Mesenchymal stem cell (in vitro differentiated cells and primary cell): ENCODE data around the gene ZIC1.

Experiments
- DNase-seq: peaks from one replicate; pipeline ENCODE4 v3.0.0-alpha.2; 2013
- H2AFZ ChIP-seq: one replicate; pipeline ENCODE4 v1.6.1; 2013; ENCODE audit warnings: low read depth, mild to moderate bottlenecking, control low read depth, inconsistent platforms, low read length, moderate library complexity
- H2AK5ac ChIP-seq: 2 replicates; pipeline ENCODE4 v1.6.1; 2013; ENCODE audit warnings: low read length, moderate library complexity, mild to moderate bottlenecking, inconsistent platforms; ENCODE audit not compliant: severe bottlenecking
- H2BK120ac ChIP-seq: one replicate; pipeline ENCODE4 v1.6.1; 2013; ENCODE audit warnings: low read depth, mild to moderate bottlenecking, inconsistent platforms, low read length, moderate library complexity
- H2BK12ac ChIP-seq, 2 experiments: one replicate each; pipeline ENCODE4 v1.6.1; 2013; ENCODE audit warnings: inconsistent platforms in 2 of 2, low read length in 2 of 2, mild to moderate bottlenecking in 2 of 2, moderate library complexity in 2 of 2, control low read depth in 1 of 2
- H2BK15ac ChIP-seq: one replicate; pipeline ENCODE4 v1.6.1; 2013; ENCODE audit warnings: mild to moderate bottlenecking, low read depth, inconsistent platforms; ENCODE audit not compliant: poor library complexity, severe bottlenecking
- H2BK5ac ChIP-seq: 2 replicates; pipeline ENCODE4 v1.6.1; 2013; ENCODE audit warnings: low read depth, mild to moderate bottlenecking, low read length, control low read depth, inconsistent platforms; ENCODE audit not compliant: poor library complexity, severe bottlenecking
- H3K14ac ChIP-seq, 2 experiments: one replicate each; pipeline ENCODE4 v1.6.1; 2013; ENCODE audit warnings: inconsistent platforms in 2 of 2, low read length in 2 of 2, control low read depth in 1 of 2, mild to moderate bottlenecking in 1 of 2, moderate library complexity in 1 of 2
- H3K18ac ChIP-seq, 2 experiments: one replicate each; pipeline ENCODE4 v1.6.1; 2013; ENCODE audit warnings: inconsistent platforms in 2 of 2, low read length in 2 of 2, control low read depth in 1 of 2, low read depth in 1 of 2, mild to moderate bottlenecking in 1 of 2
- H3K23ac ChIP-seq, 2 experiments: one replicate each; pipeline ENCODE4 v1.6.1; 2013; ENCODE audit warnings: inconsistent platforms in 2 of 2, low read length in 2 of 2, mild to moderate bottlenecking in 2 of 2, moderate library complexity in 2 of 2, control low read depth in 1 of 2
- H3K27ac ChIP-seq: 2 replicates; pipeline ENCODE4 v1.5.1; 2013; ENCODE audit warnings: mild to moderate bottlenecking, moderate library complexity, low read length, control low read depth, inconsistent platforms; ENCODE audit not compliant: poor library complexity, severe bottlenecking
- H3K27me3 ChIP-seq, 2 experiments: 2 replicates each; pipeline versions ENCODE4 v1.6.1 to v1.7.0; 2013; ENCODE audit warnings: low read length in 2 of 2, mild to moderate bottlenecking in 2 of 2, moderate library complexity in 2 of 2, control low read depth in 1 of 2, inconsistent platforms in 1 of 2; ENCODE audit not compliant: control insufficient read depth in 1 of 2, insufficient read depth in 1 of 2
- H3K36me3 ChIP-seq, 2 experiments: 2 replicates each; pipeline versions ENCODE4 v1.6.1 to v1.7.0; 2013; ENCODE audit warnings: low read length in 2 of 2, control low read depth in 1 of 2, inconsistent platforms in 1 of 2, low read depth in 1 of 2, mild to moderate bottlenecking in 1 of 2; ENCODE audit not compliant: insufficient read depth in 2 of 2, control insufficient read depth in 1 of 2
- H3K4ac ChIP-seq, 2 experiments: one replicate each; pipeline ENCODE4 v1.6.1; 2013; ENCODE audit warnings: inconsistent platforms in 2 of 2, low read length in 2 of 2, mild to moderate bottlenecking in 2 of 2, moderate library complexity in 2 of 2, control low read depth in 1 of 2, low read depth in 1 of 2
- H3K4me1 ChIP-seq: 2 replicates; pipeline ENCODE4 v1.6.1; 2013; ENCODE audit warnings: low read depth, low read length, control low read depth; ENCODE audit not compliant: control insufficient read depth, insufficient read depth
- H3K4me2 ChIP-seq: 2 replicates; pipeline ENCODE4 v1.6.1; 2013; ENCODE audit warnings: low read length, mild to moderate bottlenecking, inconsistent platforms; ENCODE audit not compliant: poor library complexity, severe bottlenecking
- H3K4me3 ChIP-seq, 2 experiments: 2 replicates each; pipeline versions ENCODE4 v1.5.1 to v1.7.0; 2013; ENCODE audit warnings: low read length in 2 of 2, mild to moderate bottlenecking in 2 of 2, control low read depth in 1 of 2, low read depth in 1 of 2; ENCODE audit not compliant: insufficient read depth in 1 of 2
- H3K79me1 ChIP-seq: replicated peaks from 2 replicates; pipeline ENCODE4 v1.6.1; 2013; ENCODE audit warnings: mild to moderate bottlenecking, control low read depth, low read length, inconsistent platforms; ENCODE audit not compliant: poor library complexity, severe bottlenecking
- H3K9ac ChIP-seq: 2 replicates; pipeline ENCODE4 v1.7.0; 2013; ENCODE audit warnings: mild to moderate bottlenecking, low read length, moderate library complexity
- H3K9me3 ChIP-seq: 2 replicates; pipeline ENCODE4 v1.7.0; 2013; ENCODE audit warnings: mild to moderate bottlenecking, low read length; ENCODE audit not compliant: control insufficient read depth
- H4K8ac ChIP-seq: one replicate; pipeline ENCODE4 v1.6.1; 2013; ENCODE audit warnings: inconsistent platforms, mild to moderate bottlenecking, low read length, moderate library complexity
- H4K91ac ChIP-seq: one replicate; pipeline ENCODE4 v1.6.1; 2013; ENCODE audit warnings: mild to moderate bottlenecking, low read length, inconsistent platforms
- WGBS: methylation state at CpG from one replicate; pipeline ENCODE4 v1.1.7; 2013; ENCODE audit warnings: mixed read lengths; 5-methylcytosine and 5-hydroxymethylcytosine counted together

Gene ZIC1

GRCh38 chr3:147400111-147400510 lies 9.1 kb upstream of the ZIC1 start:
- no peak overlapping the region for H2AFZ ChIP-seq
- H3K4me1 ChIP-seq = peaks cover 26% of the 10 kb centered on the region
- no peak overlapping the region for H3K4me3 ChIP-seq
- H3K14ac ChIP-seq = no peak overlapping the region
- H2BK120ac ChIP-seq = no peak overlapping the region
- no peak for DNase-seq
- H4K8ac ChIP-seq = no peak overlapping the region
- no peak overlapping the region for H2BK12ac ChIP-seq
- no peak overlapping the region for H3K18ac ChIP-seq
- no peak overlapping the region for H2BK5ac ChIP-seq
- H3K27ac ChIP-seq = no peak overlapping the region
- H3K9ac ChIP-seq = no peak overlapping the region
- no peak overlapping the region for H4K91ac ChIP-seq
- no peak overlapping the region for H3K23ac ChIP-seq
- H2AK5ac ChIP-seq = peak overlapping the region; percentile 46
- H3K4me2 ChIP-seq = no peak overlapping the region
- H3K36me3 ChIP-seq = peaks cover 0 to 3% of the 10 kb centered on the region in 2 experiments
- H3K27me3 ChIP-seq = peaks cover 0 to 99% of the 10 kb centered on the region in 2 experiments
- no peak overlapping the region for H2BK15ac ChIP-seq
- peaks cover 8% of the 10 kb centered on the region for H3K79me1 ChIP-seq
- H3K9me3 ChIP-seq = no peaks in the 10 kb centered on the region
- H3K4ac ChIP-seq = no peak overlapping the region

GRCh38 chr3:147400999-147401398 lies 8.2 kb upstream of the ZIC1 start:
- H3K18ac ChIP-seq = no peak overlapping the region
- H2AFZ ChIP-seq = no peak overlapping the region
- no peak overlapping the region for H2BK5ac ChIP-seq
- H3K79me1 ChIP-seq = peaks cover 8% of the 10 kb centered on the region
- H3K23ac ChIP-seq = no peak overlapping the region
- H3K4me3 ChIP-seq = no peak overlapping the region
- no peak overlapping the region for H2BK15ac ChIP-seq
- DNase-seq = no peak
- H2BK120ac ChIP-seq = no peak overlapping the region
- H2BK12ac ChIP-seq = no peak overlapping the region
- H3K27ac ChIP-seq = no peak overlapping the region
- H4K8ac ChIP-seq = no peak overlapping the region
- peaks cover 33% of the 10 kb centered on the region for H3K4me1 ChIP-seq
- no peak overlapping the region for H3K4me2 ChIP-seq
- no peak overlapping the region for H4K91ac ChIP-seq
- H2AK5ac ChIP-seq = no peak overlapping the region
- H3K9me3 ChIP-seq = no peaks in the 10 kb centered on the region
- H3K9ac ChIP-seq = no peak overlapping the region
- H3K14ac ChIP-seq = no peak overlapping the region
- H3K36me3 ChIP-seq = peaks cover 0 to 2% of the 10 kb centered on the region in 2 experiments
- H3K4ac ChIP-seq = no peak overlapping the region
- peaks cover 4 to 99% of the 10 kb centered on the region in 2 experiments for H3K27me3 ChIP-seq
- 29% methylated on average over 1 of the region's 1 CpG for WGBS

GRCh38 chr3:147401421-147401820 lies 7.7 kb upstream of the ZIC1 start:
- no peak overlapping the region for H2BK12ac ChIP-seq
- no peak overlapping the region for H2AFZ ChIP-seq
- peaks cover 8% of the 10 kb centered on the region for H3K79me1 ChIP-seq
- H3K4me1 ChIP-seq = peaks cover 33% of the 10 kb centered on the region
- no peak overlapping the region for H3K18ac ChIP-seq
- no peak overlapping the region for H4K91ac ChIP-seq
- WGBS = 14% methylated on average over 1 of the region's 1 CpG
- peaks cover 7 to 99% of the 10 kb centered on the region in 2 experiments for H3K27me3 ChIP-seq
- H2BK15ac ChIP-seq = no peak overlapping the region
- DNase-seq = no peak
- H3K27ac ChIP-seq = no peak overlapping the region
- H2BK120ac ChIP-seq = no peak overlapping the region
- H3K36me3 ChIP-seq = no peaks in the 10 kb centered on the region
- no peak overlapping the region for H4K8ac ChIP-seq
- no peaks in the 10 kb centered on the region for H3K9me3 ChIP-seq
- no peak overlapping the region for H3K23ac ChIP-seq
- H2BK5ac ChIP-seq = no peak overlapping the region
- H3K4me3 ChIP-seq = no peak overlapping the region
- no peak overlapping the region for H3K4ac ChIP-seq
- no peak overlapping the region for H2AK5ac ChIP-seq
- H3K9ac ChIP-seq = no peak overlapping the region
- no peak overlapping the region for H3K4me2 ChIP-seq
- H3K14ac ChIP-seq = no peak overlapping the region

GRCh38 chr3:147402159-147402558 lies 7.0 kb upstream of the ZIC1 start:
- Histone ChIP-seq H2BK15ac (no peak overlapping the region), H3K27ac (no peak overlapping the region)
- 29% methylated on average over 4 of the region's 5 CpGs for WGBS

More at GRCh38 chr3:147402159-147402558, 7.0 kb upstream of the ZIC1 start:
- H3K4ac ChIP-seq = no peak overlapping the region
- no peak overlapping the region for H3K14ac ChIP-seq
- H3K4me3 ChIP-seq = no peak overlapping the region
- no peaks in the 10 kb centered on the region for H3K36me3 ChIP-seq
- H3K9me3 ChIP-seq = no peaks in the 10 kb centered on the region
- peaks cover 7 to 99% of the 10 kb centered on the region in 2 experiments for H3K27me3 ChIP-seq
- H4K91ac ChIP-seq = no peak overlapping the region
- H2AFZ ChIP-seq = no peak overlapping the region
- H3K23ac ChIP-seq = no peak overlapping the region
- peaks cover 33% of the 10 kb centered on the region for H3K4me1 ChIP-seq
- no peak overlapping the region for H3K9ac ChIP-seq
- H2BK120ac ChIP-seq = no peak overlapping the region
- no peak overlapping the region for H3K18ac ChIP-seq
- DNase-seq = no peak
- H2BK12ac ChIP-seq = no peak overlapping the region
- no peak overlapping the region for H2BK5ac ChIP-seq
- H3K79me1 ChIP-seq = peaks cover 8% of the 10 kb centered on the region
- no peak overlapping the region for H2AK5ac ChIP-seq
- no peak overlapping the region for H3K4me2 ChIP-seq
- no peak overlapping the region for H4K8ac ChIP-seq
